ENCODE data around the gene GGPS1.
"Not testable (repeated sequence)": the region's sequence is repeated elsewhere in the genome, so short reads cannot be mapped to it uniquely, and the experiment has no call there.

Gene GGPS1

DNA sequence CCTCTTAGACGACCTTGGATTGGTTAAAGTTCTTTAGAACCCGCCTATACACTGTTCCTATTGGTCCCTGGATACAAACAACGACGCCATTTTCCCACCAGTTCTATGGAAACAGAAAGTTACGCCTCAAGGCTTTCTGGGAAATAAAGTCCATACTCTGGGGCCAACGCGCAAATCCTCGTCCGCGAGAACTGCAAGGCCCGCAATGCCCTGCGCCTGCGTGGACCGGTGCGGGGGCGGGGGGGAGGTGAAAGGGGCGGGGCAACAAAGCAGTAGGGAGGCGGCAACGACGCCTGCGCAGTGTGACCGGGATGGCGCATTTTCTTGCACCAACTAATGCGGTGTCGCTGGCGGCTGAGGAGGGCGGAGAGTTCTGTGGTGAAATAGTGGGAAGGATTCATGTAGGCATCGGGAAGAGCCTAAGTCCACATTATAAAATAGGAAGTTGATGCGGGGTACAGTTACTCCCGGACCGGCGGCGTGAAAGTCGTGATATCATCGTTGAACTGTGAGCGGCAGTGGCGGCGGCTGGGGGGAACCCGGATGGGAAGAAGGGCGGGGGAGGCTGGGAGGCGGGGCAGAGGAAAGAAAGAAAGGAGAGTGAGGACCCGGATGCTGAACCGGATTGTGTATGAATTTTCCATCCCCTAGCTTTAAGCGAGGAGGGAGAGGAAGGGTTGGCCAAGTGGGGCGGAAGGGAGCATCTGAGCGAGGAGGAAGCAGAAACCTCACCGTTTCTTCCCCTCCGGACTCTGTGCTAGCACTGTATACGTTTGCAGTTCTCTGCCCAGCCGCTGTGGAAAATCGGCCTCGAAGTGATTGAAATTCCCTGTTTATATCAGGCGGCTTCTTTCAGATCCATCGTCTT is at the start of gene GGPS1:
Gene GGPS1 (plus strand): TSS at position 300 of the 868 bp plus-strand sequence. CDS start 6,695 bp downstream, outside the sequence.
- H3K36me3 ChIP-seq: peaks cover 6 to 39% (median 11%) of the 10 kb centered on the region in 11 experiments; a peak in 16 of 22 replicates
- peak within 1 kb of the TSS; percentile 90 to 100 (median 98) for H3K4me3 ChIP-seq
- H3K4me2 ChIP-seq: peak within 1 kb of the TSS; percentile 82 to 98 (median 91)
- H3K9ac ChIP-seq: peak within 1 kb of the TSS; percentile 94 to 99 (median 98)
- no peaks in the 10 kb centered on the region for H3K27me3 ChIP-seq
- H3K9me3 ChIP-seq (replicated peaks in 1 of 11): no peaks in the 10 kb centered on the region
- H3K4me1 ChIP-seq: peaks cover 28 to 54% (median 48%) of the 10 kb centered on the region in 10 experiments
- peak within 1 kb of the TSS; percentile 91 to 98 (median 96) for H3K27ac ChIP-seq
- H4K20me1 ChIP-seq: peaks cover 38 to 88% (median 61%) of the 10 kb centered on the region in 11 experiments
- TF ChIP-seq Cebpa-rat (IDR thresholded peaks at IDR 0.05): no peak

- Histone ChIP-seq H3K4me3 (no peak overlapping the region), H3K9me3 (replicated peaks in 1 of 11) (peaks cover 0 to 8% (median 0%) of the 10 kb centered on the region in 11 experiments; a peak in 4 of 22 replicates), H3K9ac (no peak overlapping the region), H3K36me3 (peaks cover 6 to 28% (median 15%) of the 10 kb centered on the region in 11 experiments; a peak in 17 of 22 replicates), H4K20me1 (peaks cover 75 to 100% (median 98%) of the 10 kb centered on the region in 11 experiments), H3K4me1 (peaks cover 7 to 31% (median 16%) of the 10 kb centered on the region in 10 experiments), H3K27me3 (no peaks in the 10 kb centered on the region), H3K4me2 (no peak overlapping the region), H3K27ac (no peak overlapping the region)
- no peak for TF ChIP-seq Cebpa-rat (IDR thresholded peaks at IDR 0.05)
Observed at GRCh38 chr1:235278915-235279292, 49.5 kb upstream of the GGPS1 start.

DNA sequence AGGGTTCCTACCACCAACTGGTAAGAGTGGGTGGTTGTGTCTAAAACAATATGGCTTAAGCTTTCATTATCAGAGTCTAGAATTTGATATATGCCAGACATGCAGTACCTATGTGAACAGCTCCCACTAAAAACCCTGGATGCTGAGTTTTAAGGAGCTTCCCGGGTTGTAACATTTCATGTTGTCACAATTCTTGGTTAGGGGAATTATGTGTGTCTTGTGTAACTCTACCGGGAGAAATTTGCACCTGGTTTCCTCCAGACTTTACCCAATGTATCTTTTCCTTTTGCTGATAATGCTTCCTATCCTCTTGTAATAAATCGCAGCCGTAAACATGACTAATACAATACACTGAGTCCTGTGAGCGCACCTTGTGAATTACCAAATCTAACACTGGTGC is 48.7 kb upstream of the GGPS1 start:
- peaks cover 7 to 29% (median 16%) of the 10 kb centered on the region in 10 experiments for H3K4me1 ChIP-seq
- H3K4me2 ChIP-seq: no peak overlapping the region
- TF ChIP-seq Cebpa-rat (IDR thresholded peaks at IDR 0.05): no peak
- peaks cover 80 to 100% (median 98%) of the 10 kb centered on the region in 11 experiments for H4K20me1 ChIP-seq
- H3K27me3 ChIP-seq: no peaks in the 10 kb centered on the region
- peaks cover 0 to 10% (median 0%) of the 10 kb centered on the region in 11 experiments; a peak in 5 of 22 replicates for H3K9me3 ChIP-seq (replicated peaks in 1 of 11)
- H3K9ac ChIP-seq: no peak overlapping the region
- peaks cover 6 to 35% (median 17%) of the 10 kb centered on the region in 11 experiments; a peak in 17 of 22 replicates for H3K36me3 ChIP-seq
- no peak overlapping the region for H3K4me3 ChIP-seq
- H3K27ac ChIP-seq: no peak overlapping the region

DNA sequence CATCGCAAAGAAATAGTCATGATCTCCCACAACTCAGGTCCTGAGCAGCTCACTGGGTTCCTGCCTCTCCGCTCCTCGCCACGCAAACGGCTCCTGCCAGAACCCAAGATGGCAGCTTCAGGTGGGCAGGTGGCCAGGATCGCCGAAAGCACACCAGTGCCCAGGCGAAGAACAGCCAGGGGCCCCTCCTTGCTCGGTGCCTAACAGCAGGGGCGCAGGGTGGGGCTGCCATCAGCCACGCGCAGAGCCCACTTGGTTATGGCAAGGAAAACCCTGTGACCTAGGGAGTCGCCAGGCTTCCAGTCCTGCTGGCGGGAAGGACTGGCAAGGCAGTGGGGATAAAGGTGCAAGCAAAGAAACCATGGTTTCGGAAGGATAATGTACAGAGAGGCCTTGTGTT is 47.9 kb upstream of the GGPS1 start:
- no peak for TF ChIP-seq Cebpa-rat (IDR thresholded peaks at IDR 0.05)
- no peak overlapping the region for H3K27ac ChIP-seq
- no peaks in the 10 kb centered on the region for H3K27me3 ChIP-seq
- H3K9me3 ChIP-seq (replicated peaks in 1 of 11): peaks cover 0 to 10% (median 0%) of the 10 kb centered on the region in 11 experiments; a peak in 6 of 22 replicates
- H3K36me3 ChIP-seq: peaks cover 6 to 43% (median 20%) of the 10 kb centered on the region in 11 experiments; a peak in 17 of 22 replicates
- peaks cover 5 to 21% (median 10%) of the 10 kb centered on the region in 10 experiments for H3K4me1 ChIP-seq
- peaks cover 80 to 100% (median 98%) of the 10 kb centered on the region in 11 experiments for H4K20me1 ChIP-seq
- H3K4me3 ChIP-seq: no peak overlapping the region
- no peak overlapping the region for H3K4me2 ChIP-seq
- no peak overlapping the region for H3K9ac ChIP-seq

DNA sequence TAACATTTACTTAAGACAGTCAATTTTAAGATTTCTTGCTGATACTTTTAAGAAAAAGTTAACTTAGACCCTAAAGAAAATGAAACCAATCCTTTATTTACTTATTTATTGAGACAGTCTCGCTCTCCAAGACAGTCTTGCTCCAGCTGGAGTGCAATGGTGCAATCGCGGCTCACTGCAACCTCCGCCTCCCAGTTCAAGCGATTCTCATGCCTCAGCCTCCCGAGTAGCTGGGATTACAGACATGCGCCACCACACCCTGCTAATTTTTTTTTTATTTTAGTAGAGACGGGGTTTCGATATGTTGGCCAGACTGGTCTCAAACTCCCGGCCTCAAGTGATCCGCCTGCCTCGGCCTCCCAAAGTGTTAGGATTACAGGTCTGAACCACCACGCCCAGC is 44.7 kb upstream of the GGPS1 start:
- not testable (repeated sequence) for H3K4me2 ChIP-seq, H3K27me3 ChIP-seq, H3K4me1 ChIP-seq, H3K9ac ChIP-seq, H3K27ac ChIP-seq, H3K4me3 ChIP-seq
- peaks cover 14 to 64% (median 31%) of the 10 kb centered on the region in 11 experiments; a peak in 19 of 22 replicates for H3K36me3 ChIP-seq
- H3K9me3 ChIP-seq (replicated peaks in 1 of 11): peaks cover 0 to 12% (median 4%) of the 10 kb centered on the region in 11 experiments; a peak in 8 of 22 replicates
- H4K20me1 ChIP-seq: peaks cover 92 to 100% (median 100%) of the 10 kb centered on the region in 11 experiments

DNA sequence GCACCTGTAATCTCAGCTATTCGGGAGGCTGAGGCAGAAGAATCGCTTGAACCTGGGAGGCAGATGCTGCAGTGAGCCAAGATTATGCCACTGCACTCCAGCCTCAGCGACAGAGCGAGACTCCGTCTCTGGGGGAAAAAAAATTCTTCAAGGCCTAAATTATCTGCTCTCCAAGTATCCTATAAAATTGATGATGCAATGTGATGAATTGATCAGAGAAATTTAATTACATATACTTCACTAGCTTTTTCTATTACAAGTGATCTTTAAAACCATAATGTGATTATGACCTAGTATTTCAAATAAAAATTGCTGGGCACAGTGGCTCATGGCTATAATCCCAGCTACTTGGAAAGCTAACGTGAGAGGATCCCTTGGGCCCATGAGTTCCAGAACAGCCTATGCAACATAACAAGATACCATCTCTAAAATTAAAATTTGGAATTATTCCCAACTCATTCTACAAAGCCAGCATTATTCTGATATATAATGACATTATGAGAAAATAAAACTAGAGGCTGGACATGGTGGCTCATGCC is 44.1 kb upstream of the GGPS1 start:
- no peak for TF ChIP-seq Cebpa-rat (IDR thresholded peaks at IDR 0.05)
- Histone ChIP-seq H3K4me2 (no peak overlapping the region), H3K27me3 (no peaks in the 10 kb centered on the region), H3K36me3 (peaks cover 14 to 60% (median 31%) of the 10 kb centered on the region in 11 experiments; a peak in 19 of 22 replicates), H3K27ac (no peak overlapping the region), H4K20me1 (peaks cover 92 to 100% (median 100%) of the 10 kb centered on the region in 11 experiments), H3K9me3 (replicated peaks in 1 of 11) (peaks cover 0 to 12% (median 4%) of the 10 kb centered on the region in 11 experiments; a peak in 8 of 22 replicates), H3K4me3 (no peak overlapping the region), H3K4me1 (peaks cover 0 to 4% (median 0%) of the 10 kb centered on the region in 10 experiments; a peak in 2 of 20 replicates), H3K9ac (no peak overlapping the region)

- no peak for TF ChIP-seq Cebpa-rat (IDR thresholded peaks at IDR 0.05)
- Histone ChIP-seq H3K9me3 (replicated peaks in 1 of 11) (peaks cover 0 to 12% (median 4%) of the 10 kb centered on the region in 11 experiments; a peak in 7 of 22 replicates), H3K27me3 (no peaks in the 10 kb centered on the region), H3K27ac (no peak overlapping the region), H3K36me3 (peaks cover 0 to 52% (median 21%) of the 10 kb centered on the region in 11 experiments; a peak in 15 of 22 replicates), H3K4me3 (no peak overlapping the region), H3K9ac (no peak overlapping the region), H4K20me1 (peaks cover 94 to 100% (median 100%) of the 10 kb centered on the region in 11 experiments), H3K4me2 (no peak overlapping the region), H3K4me1 (peaks cover 0 to 10% (median 0%) of the 10 kb centered on the region in 10 experiments; a peak in 2 of 20 replicates)
Observed at GRCh38 chr1:235286667-235287066, 41.7 kb upstream of the GGPS1 start.

DNA sequence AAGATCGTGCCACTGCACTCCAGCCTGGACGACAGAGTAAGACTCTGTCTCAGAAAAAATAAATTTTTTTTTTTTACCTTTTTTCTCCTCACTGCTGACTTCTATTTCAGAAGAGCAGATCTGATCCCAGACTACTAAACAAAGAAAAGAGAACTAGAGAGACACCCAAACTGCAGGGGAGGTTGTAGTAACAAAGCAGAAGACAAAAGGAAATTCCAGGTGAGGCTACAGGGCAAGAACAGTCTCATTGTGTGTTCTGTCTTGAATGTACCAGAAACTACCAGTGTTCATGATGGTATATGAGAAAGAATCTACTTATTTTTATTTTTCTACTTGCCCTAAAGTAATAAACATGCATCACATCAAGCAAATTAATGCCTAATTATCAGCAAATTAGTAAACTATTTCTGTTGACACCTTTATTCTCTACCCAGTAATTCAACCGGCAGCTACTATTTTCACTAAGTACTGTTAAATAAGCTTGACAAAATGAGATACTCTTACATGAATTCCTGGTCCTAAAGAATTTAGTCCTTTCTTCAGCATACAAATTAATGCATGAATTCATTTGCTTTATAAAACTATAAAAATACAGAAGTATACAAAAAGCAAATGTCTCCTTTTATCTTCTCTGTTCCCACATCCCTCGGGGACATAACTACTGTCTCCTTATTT is 41.0 kb upstream of the GGPS1 start:
- peaks cover 0 to 47% (median 21%) of the 10 kb centered on the region in 11 experiments; a peak in 15 of 22 replicates for H3K36me3 ChIP-seq
- H3K4me2 ChIP-seq: no peak overlapping the region
- no peak overlapping the region for H3K4me3 ChIP-seq
- no peak overlapping the region for H3K27ac ChIP-seq
- H3K27me3 ChIP-seq: no peaks in the 10 kb centered on the region
- no peak overlapping the region for H3K9ac ChIP-seq
- peaks cover 92 to 100% (median 100%) of the 10 kb centered on the region in 11 experiments for H4K20me1 ChIP-seq
- peaks cover 0 to 12% (median 4%) of the 10 kb centered on the region in 11 experiments; a peak in 7 of 22 replicates for H3K9me3 ChIP-seq (replicated peaks in 1 of 11)
- H3K4me1 ChIP-seq: peaks cover 0 to 17% (median 0%) of the 10 kb centered on the region in 10 experiments; a peak in 7 of 20 replicates
- no peak for TF ChIP-seq Cebpa-rat (IDR thresholded peaks at IDR 0.05)

Data from BLaER1 treated with 17β-estradiol and CSF1 and Interleukin-3, amounts not matched to agents 10 nM and 100 nM (cell line).